Coronary artery (tissue), 2 donors: Measurements from ENCODE around the gene NCAN.
"Not testable (repeated sequence)": the region's sequence is repeated elsewhere in the genome, so short reads cannot be mapped to it uniquely, and the experiment has no call there.

Source experiments
- DNase-seq: peaks from one replicate; pipeline ENCODE4 v3.0.0-alpha.2; 2017; ENCODE audit warnings: low spot score
- H3K27ac ChIP-seq, 2 donors: fragments of 200-600 bp; sonication (generic); one replicate each; pipeline ENCODE4 v1.5.1; 2016 to 2019
- H3K4me3 ChIP-seq: fragments of 200-600 bp; sonication (generic); 2 replicates; pipeline ENCODE4 v1.5.1; 2016; ENCODE audit warnings: mild to moderate bottlenecking, moderate library complexity
- TF ChIP-seq, protein P1 (sequence below): fragments of 200-600 bp; sonication (generic); IDR thresholded peaks from one replicate; pipeline ENCODE4 v1.5.1; 2019; ENCODE audit warnings: antibody characterized with exemption

NCAN gene

DNA sequence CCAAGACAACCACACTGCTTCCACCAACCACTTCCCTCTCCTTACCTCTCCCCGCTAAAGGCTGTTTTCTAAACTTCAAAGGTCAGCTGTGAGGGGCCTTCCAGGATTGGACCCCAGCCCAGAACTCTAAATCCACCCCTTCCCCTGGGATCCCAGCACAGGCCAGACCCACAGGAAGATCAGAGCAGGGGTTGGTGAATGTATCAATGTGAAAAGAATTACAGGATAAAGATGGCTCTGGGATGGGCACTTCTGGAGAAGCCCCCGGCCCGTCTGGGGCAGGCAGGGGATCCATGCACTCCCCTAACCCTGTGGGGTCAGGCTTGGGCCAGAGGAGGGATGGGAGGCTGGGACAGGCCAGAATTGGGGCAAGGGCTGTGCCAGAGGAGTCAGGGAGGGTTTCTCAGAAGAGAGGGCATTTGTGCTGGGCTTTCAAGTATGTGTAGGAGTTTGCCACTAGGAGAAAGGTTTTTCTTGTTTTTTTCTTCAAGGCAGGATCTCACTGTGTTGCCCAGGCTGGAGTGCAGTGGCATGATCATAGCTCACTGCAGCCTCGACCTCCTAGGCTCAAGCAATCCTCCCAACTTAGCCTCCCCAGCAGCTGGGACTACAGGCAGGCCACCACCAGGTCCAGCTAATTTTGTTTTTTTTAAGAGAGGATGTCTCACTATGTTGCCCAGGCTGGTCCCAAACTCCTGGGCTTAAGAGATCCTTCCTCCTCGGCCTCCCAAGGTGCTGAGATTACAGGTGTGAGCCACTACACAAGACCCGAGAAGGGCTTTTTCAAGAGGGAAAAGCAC, 40.7 kb upstream of the NCAN start:
- DNase-seq = no peak
- Histone ChIP-seq H3K4me3 (no peak overlapping the region), H3K27ac (no peak overlapping the region)
- TF ChIP-seq, protein P1, sequence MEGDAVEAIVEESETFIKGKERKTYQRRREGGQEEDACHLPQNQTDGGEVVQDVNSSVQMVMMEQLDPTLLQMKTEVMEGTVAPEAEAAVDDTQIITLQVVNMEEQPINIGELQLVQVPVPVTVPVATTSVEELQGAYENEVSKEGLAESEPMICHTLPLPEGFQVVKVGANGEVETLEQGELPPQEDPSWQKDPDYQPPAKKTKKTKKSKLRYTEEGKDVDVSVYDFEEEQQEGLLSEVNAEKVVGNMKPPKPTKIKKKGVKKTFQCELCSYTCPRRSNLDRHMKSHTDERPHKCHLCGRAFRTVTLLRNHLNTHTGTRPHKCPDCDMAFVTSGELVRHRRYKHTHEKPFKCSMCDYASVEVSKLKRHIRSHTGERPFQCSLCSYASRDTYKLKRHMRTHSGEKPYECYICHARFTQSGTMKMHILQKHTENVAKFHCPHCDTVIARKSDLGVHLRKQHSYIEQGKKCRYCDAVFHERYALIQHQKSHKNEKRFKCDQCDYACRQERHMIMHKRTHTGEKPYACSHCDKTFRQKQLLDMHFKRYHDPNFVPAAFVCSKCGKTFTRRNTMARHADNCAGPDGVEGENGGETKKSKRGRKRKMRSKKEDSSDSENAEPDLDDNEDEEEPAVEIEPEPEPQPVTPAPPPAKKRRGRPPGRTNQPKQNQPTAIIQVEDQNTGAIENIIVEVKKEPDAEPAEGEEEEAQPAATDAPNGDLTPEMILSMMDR = no peak

DNA sequence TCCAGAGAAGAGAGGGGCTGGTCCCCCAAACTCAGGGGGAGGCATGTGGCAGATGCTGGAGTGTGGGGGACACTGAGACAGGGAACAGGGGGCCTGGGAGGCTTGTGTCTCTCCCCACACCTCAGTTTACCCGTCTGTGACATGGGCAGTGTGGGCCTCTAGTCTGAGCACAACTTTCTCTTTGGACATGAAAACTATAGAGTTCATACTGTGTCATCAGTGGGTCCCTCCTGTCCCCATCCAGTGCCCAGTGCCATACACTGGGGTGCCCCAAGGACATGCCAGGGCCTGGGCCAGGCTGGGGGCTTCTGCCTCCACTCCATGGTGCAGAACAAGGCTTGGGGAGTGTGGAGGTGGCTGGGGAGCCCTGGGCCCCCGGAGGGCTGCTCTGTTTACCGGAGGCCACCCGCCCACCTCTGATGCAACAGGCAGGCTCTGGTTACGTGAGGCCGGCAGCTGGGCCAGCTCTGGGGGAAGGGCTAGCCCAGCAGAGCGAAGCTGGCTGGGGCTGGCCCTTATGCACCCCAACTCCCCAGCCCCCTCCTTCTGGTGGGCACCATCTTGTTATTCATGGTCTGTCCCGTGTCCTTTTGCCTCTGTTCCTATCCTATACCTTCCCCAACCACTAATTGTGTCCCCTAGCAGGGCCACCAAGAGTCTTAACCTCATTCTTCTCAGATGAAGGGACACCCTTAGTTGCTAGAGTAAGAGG, 39.8 kb upstream of the NCAN start:
- Histone ChIP-seq H3K27ac (no peak overlapping the region), H3K4me3 (no peak overlapping the region)
- no peak for DNase-seq
- TF ChIP-seq, protein P1 = no peak

DNA sequence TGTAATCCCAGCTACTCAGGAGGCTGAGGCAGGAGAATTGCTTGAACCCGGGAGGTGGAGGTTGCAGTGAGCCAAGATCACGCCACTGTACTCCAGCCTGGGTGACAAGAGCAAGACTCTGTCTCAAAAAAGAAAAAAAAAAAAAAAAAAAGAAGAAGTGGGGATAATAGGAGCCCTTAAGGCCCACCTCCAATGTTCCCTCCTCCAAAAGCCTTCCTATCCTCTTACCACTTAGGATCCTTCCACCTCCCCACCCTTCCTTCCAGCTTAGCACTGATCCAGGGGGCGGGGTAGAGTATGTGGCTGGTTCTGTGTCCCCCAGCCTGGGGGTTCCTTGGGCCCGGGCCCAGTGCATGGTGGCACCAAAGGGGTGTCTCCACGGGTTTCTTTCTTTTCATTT, 38.5 kb upstream of the NCAN start:
- DNase-seq, H3K4me3 ChIP-seq, H3K27ac ChIP-seq: not testable (repeated sequence)

DNA sequence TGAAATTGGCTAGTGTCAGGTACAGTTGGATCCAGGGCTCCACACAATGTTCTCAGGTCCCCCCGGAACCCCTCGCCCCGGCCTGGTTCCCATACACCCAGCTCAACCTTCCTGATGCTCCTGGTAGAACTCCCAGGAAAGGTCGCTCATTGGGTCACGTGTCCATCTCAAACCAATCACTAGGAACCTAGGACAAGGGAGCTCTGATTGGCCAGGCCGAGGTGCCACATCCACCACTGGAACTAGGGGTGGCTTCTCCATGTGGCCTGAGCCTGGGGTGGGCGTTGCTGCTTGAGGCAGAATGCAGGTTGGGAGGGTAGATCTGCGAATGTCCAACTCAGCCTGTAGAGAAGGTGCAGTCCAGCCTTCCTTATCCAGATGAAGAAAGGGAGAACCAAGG, 34.8 kb upstream of the NCAN start:
- no peak for DNase-seq
- Histone ChIP-seq H3K27ac (no peak overlapping the region), H3K4me3 (no peak overlapping the region)
- TF ChIP-seq, protein P1 = no peak

DNA sequence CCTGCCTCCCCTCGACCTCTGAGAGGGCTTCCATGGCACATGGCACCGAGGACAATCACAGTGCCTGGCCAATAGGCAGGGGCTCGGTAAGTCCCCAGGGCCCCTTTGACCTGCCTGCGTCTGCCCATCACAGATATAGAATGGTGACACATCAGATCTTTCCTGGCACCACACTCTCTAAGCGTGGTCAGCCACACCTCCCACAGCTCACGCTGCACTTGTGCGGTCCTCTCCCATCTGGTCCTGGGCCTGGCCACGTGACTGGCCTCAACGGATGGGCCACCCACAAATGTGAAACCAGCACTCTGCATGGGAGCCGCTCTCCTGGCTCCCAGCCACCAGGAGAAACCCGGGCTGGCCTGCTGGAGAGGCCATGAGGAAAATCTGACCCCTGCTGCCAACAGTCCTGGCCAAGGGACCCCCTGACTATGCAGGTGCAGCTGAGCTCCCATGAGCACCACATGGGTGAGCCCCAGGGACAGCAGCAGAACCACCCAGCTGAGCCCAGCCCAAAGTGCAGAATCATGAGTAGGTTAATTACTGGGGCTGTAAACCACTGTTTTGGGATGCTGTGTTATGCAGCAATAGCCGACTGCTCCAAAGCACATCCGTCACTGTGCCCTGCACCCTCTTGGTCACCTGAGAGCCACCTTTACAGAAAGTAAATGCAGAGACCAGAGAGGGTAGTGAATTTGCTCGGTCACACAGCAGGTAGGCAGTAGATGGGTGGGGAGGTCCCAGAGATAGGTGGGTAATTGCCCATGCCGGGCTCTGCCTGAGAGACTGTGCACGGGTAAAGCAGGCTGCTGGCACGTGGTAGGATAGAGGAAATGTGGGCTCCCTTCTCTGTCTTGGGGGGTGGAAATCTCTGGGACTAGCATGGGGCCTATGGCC, 32.0 kb upstream of the NCAN start:
- TF ChIP-seq, protein P1 = no peak
- H3K27ac ChIP-seq = no peak overlapping the region
- H3K4me3 ChIP-seq = no peak overlapping the region
- no peak for DNase-seq

DNA sequence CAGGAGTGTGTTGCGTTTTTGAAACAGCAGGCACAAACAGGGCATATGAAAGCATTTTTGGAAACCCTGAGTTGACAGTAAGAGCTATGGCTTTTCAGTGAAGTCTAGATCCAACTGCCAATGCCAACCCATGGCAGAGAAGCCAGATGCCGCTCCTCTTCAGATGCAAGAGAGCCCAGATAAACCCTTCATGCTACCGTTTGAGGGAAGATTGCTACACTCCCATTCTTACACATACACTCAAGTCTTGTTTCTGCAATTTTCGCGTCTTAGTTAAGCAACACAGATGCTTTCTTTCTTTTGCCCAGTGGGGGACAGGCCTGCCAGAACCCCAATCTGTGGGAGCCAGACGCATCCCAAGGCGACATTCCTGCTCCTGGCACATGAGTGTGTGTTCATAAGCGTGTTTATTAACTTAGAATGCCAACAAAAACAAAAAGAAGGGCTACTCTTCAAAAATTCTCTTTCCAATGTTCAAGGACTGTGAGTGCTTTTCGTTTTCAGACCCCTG, 30.2 kb upstream of the NCAN start:
- Histone ChIP-seq H3K27ac (no peak overlapping the region), H3K4me3 (no peak overlapping the region)
- no peak for DNase-seq
- TF ChIP-seq, protein P1 = no peak
